Stomach (tissue), 9 donors: ENCODE measurements around the gene USH1G. TPM values are rescaled to one million over a fixed set of nuclear protein-coding genes. Genes with fewer than 3 reads are reported as not detected.

ENCODE experiments used
- DNase-seq, 2 donors: peaks; one replicate each; pipeline versions ENCODE4 v3.0.0 to v3.0.0-alpha.2; 2013 to 2019
- H3K27ac ChIP-seq, 5 donors: fragments of 200-600 bp in 4 of 5; sonication (generic) in 4 of 5; one replicate each; pipeline ENCODE4 v1.5.1; 2013 to 2019; ENCODE audit warnings: mild to moderate bottlenecking in 1 of 5, moderate library complexity in 1 of 5
- H3K27me3 ChIP-seq, 3 donors: fragments of 200-600 bp; sonication (generic); one replicate each; pipeline ENCODE4 v1.5.1; 2017 to 2019; ENCODE audit warnings: mixed run types in 1 of 3
- H3K36me3 ChIP-seq, 4 donors: fragments of 200-600 bp; sonication (generic); 1 replicate in 3 of 4; 2 replicates in 1 of 4; pipeline ENCODE4 v1.5.1; 2016 to 2019
- H3K4me1 ChIP-seq, 4 donors: fragments of 200-600 bp; sonication (generic); one replicate each; pipeline ENCODE4 v1.5.1; 2016 to 2019
- H3K4me3 ChIP-seq, 4 donors: fragments of 200-600 bp; sonication (generic) in 3 of 4; one replicate each; pipeline ENCODE4 v1.5.1; 2016 to 2019; ENCODE audit warnings: mild to moderate bottlenecking in 1 of 4
- H3K9me3 ChIP-seq, 4 donors: fragments of 200-600 bp; sonication (generic); one replicate each; pipeline ENCODE4 v1.5.1; 2016 to 2019
- EP300 ChIP-seq: sonication (generic); formaldehyde crosslinking; IDR thresholded peaks from one replicate; pipeline ENCODE4 v1.6.1; 2017; ENCODE audit warnings: antibody characterized with exemption
- POLR2A ChIP-seq, 4 donors: fragments of 450-650 bp; IDR thresholded peaks; one replicate each; pipeline ENCODE4 v1.6.1; 2016; ENCODE audit warnings: antibody characterized with exemption in 4 of 4, control low read depth in 2 of 4, mild to moderate bottlenecking in 1 of 4, moderate library complexity in 1 of 4
- POLR2AphosphoS5 ChIP-seq, 3 donors: sonication (generic); formaldehyde crosslinking; IDR thresholded peaks; one replicate each; pipeline ENCODE4 v1.6.1; 2016; ENCODE audit warnings: antibody characterized with exemption in 3 of 3
- WGBS, 5 donors: extraction: QIAGEN DNeasy Blood & Tissue Kit in 3 of 5; methylation state at CpG; one replicate each; pipeline versions ENCODE4 v1.1.5 to v1.1.7; 2013 to 2018; 5-methylcytosine and 5-hydroxymethylcytosine counted together
- intact Hi-C: fragments of 100-400 bp; cut with DNase I; formaldehyde crosslinking; loops from one replicate; pipeline ENCODE4 v1.15.1; 2023; ENCODE audit warnings: low total_unique reads
- polyA plus RNA-seq, 3 donors: library from polyadenylated mRNA; stranded (reverse); fragments of 200-250 nt; gene quantifications; one replicate each; pipeline ENCODE4 v1.2.3, GENCODE V29; 2013
- total RNA-seq, 5 donors: library from RNA; depleted of rRNA; stranded (reverse); fragments of >200 nt; gene quantifications; one replicate each; pipeline versions ENCODE4 v1.1.0 to v1.2.3, GENCODE V29; 2014 to 2016
- TF ChIP-seq, protein P1 (sequence below), 7 experiments: fragments of 450-650 bp in 4 of 7; fragments of 200-600 bp in 3 of 7; sonication (generic) in 3 of 7; IDR thresholded peaks; one replicate each; pipeline ENCODE4 v1.5.1; 2016 to 2019; ENCODE audit warnings: antibody characterized with exemption in 7 of 7, control low read depth in 2 of 7, mild to moderate bottlenecking in 1 of 7
- donor health status: healthy with polysubstance abuse.
- donor health status: Bipolar disorder and iron deficiency.
- donor health status: healthy.

The USH1G gene
- total and polyA plus RNA-seq, 8 donors = 0.18 to 1.0 TPM; not detected in 6

DNA sequence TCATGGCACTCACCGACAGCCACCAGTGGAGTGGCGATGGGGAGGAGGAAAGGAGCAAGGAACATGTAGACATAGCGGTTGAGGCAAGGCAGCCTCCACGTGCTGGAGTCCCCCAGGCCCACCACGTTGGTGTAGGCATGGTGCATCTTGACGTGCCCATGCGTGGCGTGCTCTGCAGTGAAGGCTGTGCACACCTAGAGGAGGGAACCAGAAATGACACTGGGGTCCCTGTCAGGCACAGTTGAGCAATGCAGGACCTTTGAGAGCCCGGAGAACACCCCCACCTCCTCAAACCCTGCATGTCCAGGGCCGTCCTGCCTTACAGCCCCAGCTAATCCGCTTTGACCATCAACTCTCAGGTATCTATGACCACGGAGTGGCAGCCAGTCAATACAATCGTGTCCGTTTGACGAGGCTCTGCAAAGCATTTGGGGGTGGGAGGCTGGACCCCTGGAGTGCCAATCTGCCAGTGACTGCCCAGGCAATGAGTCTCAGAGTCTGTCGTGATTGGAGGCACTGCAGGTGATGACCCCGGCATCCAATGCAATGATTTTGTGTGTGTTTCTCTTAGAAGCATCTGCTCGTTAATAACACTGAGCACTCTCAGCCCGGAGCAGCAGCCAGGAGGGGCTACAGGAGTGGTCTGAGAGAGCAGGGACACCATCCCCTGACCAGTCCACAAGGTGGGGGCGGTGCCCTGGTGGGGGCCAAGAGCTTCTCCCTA, 40.4 kb downstream of the USH1G start:
- no peak for TF ChIP-seq EP300
- no peak for TF ChIP-seq POLR2A (IDR thresholded peaks at IDR 0.05)
- TF ChIP-seq, protein P1, sequence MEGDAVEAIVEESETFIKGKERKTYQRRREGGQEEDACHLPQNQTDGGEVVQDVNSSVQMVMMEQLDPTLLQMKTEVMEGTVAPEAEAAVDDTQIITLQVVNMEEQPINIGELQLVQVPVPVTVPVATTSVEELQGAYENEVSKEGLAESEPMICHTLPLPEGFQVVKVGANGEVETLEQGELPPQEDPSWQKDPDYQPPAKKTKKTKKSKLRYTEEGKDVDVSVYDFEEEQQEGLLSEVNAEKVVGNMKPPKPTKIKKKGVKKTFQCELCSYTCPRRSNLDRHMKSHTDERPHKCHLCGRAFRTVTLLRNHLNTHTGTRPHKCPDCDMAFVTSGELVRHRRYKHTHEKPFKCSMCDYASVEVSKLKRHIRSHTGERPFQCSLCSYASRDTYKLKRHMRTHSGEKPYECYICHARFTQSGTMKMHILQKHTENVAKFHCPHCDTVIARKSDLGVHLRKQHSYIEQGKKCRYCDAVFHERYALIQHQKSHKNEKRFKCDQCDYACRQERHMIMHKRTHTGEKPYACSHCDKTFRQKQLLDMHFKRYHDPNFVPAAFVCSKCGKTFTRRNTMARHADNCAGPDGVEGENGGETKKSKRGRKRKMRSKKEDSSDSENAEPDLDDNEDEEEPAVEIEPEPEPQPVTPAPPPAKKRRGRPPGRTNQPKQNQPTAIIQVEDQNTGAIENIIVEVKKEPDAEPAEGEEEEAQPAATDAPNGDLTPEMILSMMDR (IDR thresholded peaks at IDR 0.05) = no peak
- no peak for TF ChIP-seq POLR2AphosphoS5 (IDR thresholded peaks at IDR 0.05)
- 69 to 73% (median 72%) methylated on average over 16 to 20 of the region's 20 CpGs for WGBS, 5 donors

DNA sequence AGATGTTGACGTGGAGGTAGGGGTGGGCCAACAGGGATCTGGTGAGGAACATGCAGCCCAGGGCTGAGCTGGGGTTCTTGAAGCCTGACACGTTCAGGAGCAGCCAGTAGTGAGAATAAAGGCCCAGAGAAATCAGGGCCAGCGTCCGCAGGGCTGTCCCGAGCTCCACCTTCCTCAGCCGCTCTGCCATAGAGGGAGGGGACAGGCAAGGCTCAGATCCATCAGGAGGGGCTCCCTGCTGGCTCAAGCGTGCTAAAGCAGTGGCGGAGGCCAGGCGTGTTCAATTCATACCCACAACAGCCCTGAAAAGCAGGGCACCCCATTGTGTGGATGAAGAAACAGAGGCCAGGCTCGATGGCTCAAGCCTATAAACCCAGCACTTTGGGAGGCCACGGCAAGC, 42.0 kb downstream of the USH1G start:
- intact Hi-C loops = no loop called here
- no peak for TF ChIP-seq EP300
- TF ChIP-seq, protein P1 (IDR thresholded peaks at IDR 0.05) = no peak
- DNase-seq = no peak
- Histone ChIP-seq H3K27ac (no peak overlapping the region), H3K27me3 (peaks cover 0 to 61% (median 0%) of the 10 kb centered on the region in 3 donors), H3K4me3 (no peak overlapping the region), H3K4me1 (peaks cover 12 to 20% (median 16%) of the 10 kb centered on the region in 4 donors), H3K9me3 (no peaks in the 10 kb centered on the region), H3K36me3 (no peaks in the 10 kb centered on the region)
- 71 to 82% (median 77%) methylated on average over 11 of the region's 11 CpGs for WGBS, 5 donors

More for the DNA sequence above, 40.4 kb downstream of the USH1G start:
- H3K9me3 ChIP-seq = no peaks in the 10 kb centered on the region
- H3K4me3 ChIP-seq = no peak overlapping the region
- peaks cover 6 to 10% (median 7%) of the 10 kb centered on the region in 4 donors for H3K4me1 ChIP-seq
- peaks cover 0 to 71% (median 0%) of the 10 kb centered on the region in 3 donors for H3K27me3 ChIP-seq
- no peak for DNase-seq
- no peaks in the 10 kb centered on the region for H3K36me3 ChIP-seq
- intact Hi-C loops = no loop called here
- no peak overlapping the region for H3K27ac ChIP-seq

DNA sequence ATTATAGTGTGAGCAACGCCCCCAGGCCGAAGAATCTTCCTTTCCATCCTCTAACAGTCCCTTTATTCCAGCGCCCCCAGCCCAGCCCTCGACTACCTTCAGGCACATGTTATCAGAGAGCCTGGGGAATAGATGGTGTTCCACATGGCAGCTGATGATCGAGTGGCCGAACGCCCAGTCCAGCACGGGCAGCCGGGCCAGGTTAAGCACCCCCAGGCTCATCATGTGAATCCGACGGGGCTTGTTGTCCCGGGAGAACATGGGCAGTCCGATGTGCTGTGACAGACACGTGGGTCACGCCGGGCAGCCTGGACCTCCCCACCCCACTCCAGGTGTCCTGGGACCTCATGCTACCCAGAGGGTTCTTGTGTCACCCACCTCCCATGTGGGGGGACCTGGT, 43.7 kb downstream of the USH1G start:
- Histone ChIP-seq H3K27me3 (peaks cover 0 to 45% (median 0%) of the 10 kb centered on the region in 3 donors), H3K4me1 (peaks cover 12 to 21% (median 16%) of the 10 kb centered on the region in 4 donors), H3K4me3 (no peak overlapping the region), H3K36me3 (no peaks in the 10 kb centered on the region), H3K27ac (no peak overlapping the region), H3K9me3 (no peaks in the 10 kb centered on the region)
- intact Hi-C loops = no loop called here
- no peak for TF ChIP-seq POLR2A (IDR thresholded peaks at IDR 0.05)
- TF ChIP-seq, protein P1 (IDR thresholded peaks at IDR 0.05) = no peak
- no peak for TF ChIP-seq POLR2AphosphoS5 (IDR thresholded peaks at IDR 0.05)
- TF ChIP-seq EP300 = no peak
- 84 to 91% (median 90%) methylated on average over 10 to 16 of the region's 16 CpGs for WGBS, 5 donors
- no peak for DNase-seq

DNA sequence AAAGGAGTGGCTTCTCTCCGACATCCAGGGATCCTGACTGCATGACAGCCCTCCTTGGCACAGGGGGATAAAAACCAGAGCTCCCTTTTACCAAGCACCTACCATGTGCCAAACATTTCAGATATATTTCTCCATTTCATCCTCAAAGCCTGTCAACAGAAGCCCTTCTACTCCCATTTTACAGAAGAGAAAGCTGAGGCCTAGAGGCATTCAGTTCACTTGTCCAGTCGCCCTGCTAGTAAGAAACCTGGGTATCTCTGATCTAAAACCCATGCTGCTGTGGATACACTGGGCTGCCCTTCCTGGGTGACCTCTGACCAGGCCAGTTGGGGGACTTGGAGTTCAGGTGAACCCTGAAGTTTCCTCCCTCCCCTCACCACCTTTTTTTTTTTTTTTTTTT, 44.4 kb downstream of the USH1G start:
- intact Hi-C loops = no loop called here
- H3K36me3 ChIP-seq = no peaks in the 10 kb centered on the region
- peaks cover 13 to 27% (median 22%) of the 10 kb centered on the region in 4 donors for H3K4me1 ChIP-seq
- 80 to 86% (median 85%) methylated on average over 2 of the region's 2 CpGs for WGBS, 5 donors
- H3K9me3 ChIP-seq = no peaks in the 10 kb centered on the region
- TF ChIP-seq POLR2A (IDR thresholded peaks at IDR 0.05) = no peak
- TF ChIP-seq, protein P1 (IDR thresholded peaks at IDR 0.05) = no peak
- TF ChIP-seq EP300 = no peak
- TF ChIP-seq POLR2AphosphoS5 (IDR thresholded peaks at IDR 0.05) = no peak
- H3K4me3 ChIP-seq = no peak overlapping the region
- no peak overlapping the region for H3K27ac ChIP-seq
- peaks cover 0 to 39% (median 0%) of the 10 kb centered on the region in 3 donors for H3K27me3 ChIP-seq
- DNase-seq = no peak
